GM12865 (cell line): ENCODE results near the gene F11R.

Experiments used
- DNase-seq: peaks from one replicate; pipeline ENCODE4 v3.0.0; 2010; ENCODE audit warnings: low read depth
- H3K4me3 ChIP-seq: 2 replicates; pipeline ENCODE4 v1.5.1; 2011; ENCODE audit warnings: mild to moderate bottlenecking, low read depth, low read length, control low read depth
- CTCF ChIP-seq: IDR thresholded peaks from 2 replicates; pipeline ENCODE4 v1.5.1; 2011; ENCODE audit warnings: low read length, control low read depth, low read depth, inconsistent platforms; ENCODE audit not compliant: insufficient read depth; ENCODE audit errors: missing control alignments

Gene F11R

DNA sequence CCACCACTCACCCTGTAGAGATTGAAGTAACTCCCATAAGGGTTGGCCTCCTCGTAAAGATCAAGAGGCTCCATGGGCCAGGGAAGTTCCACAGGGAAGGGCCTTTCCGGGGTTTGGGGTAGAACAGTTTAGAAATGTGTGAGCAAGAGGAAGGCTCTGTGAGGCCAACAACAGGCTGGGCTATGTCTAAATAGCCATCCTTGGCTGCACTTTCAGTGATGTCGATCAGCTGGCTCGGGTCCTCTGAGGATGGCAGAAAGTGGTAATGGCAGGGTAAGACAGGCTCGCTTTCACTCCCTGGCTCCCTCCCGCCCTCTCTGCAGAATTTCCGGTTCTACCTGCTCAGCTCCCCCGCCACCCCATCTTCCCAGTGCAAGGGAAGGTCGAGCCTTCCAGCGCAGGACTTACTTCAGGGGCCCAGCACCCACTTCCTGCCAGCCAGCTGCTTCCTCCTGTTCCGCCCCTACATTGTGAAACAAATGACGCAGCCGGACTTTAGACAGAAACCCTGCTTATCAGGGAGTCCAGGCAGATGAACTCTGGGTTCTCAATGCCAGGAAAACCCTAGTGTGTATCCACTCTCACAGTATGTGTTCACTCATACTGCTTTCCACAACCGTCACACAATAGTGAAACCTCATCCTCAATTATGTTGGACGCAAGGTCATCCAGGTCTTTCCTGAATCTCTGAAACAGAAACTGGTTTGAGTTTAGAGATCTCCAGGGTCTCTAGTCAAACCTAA is 7.3 kb downstream of the F11R start:
- peak; percentile 95 for DNase-seq
- no peak for TF ChIP-seq CTCF
- peak overlapping the region; percentile 62 for H3K4me3 ChIP-seq

DNA sequence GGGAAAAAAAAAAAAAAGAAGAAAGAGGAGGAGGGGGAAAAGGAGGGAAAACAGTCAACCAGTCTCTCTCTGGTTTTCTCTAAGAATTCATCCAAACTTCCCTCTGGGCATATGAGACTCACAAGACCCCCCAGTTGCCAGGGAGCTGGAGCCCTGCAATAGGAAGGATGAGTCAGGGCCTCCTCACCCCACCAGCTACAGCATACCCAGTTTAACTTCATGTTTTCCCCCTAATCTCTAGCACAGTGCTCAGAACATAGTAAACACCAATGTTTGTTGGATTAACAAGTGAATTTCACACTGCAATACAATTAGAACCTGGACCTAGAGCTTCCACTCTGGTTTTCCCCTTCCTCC is 7.8 kb downstream of the F11R start:
- H3K4me3 ChIP-seq: peak overlapping the region; percentile 62
- no peak for TF ChIP-seq CTCF
- no peak for DNase-seq

DNA sequence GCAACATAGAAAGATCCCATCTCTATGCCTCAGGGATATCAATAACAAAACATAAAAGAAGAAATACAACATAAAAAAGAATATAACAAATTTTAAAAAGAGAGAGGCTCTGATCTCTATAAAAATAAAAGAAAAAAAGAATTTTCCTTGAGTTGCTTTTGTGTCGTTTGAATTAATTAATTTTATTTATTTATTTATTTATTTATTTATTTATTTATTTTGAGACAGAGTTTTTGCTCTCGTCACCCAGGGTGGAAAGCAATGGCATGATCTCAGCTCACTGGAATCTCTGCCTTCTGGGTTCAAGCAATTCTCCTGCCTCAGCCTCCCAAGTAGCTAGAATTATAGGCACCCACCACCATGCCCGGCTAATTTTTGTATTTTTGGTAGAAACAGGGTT is 8.5 kb downstream of the F11R start:
- TF ChIP-seq CTCF: no peak
- H3K4me3 ChIP-seq: no peak overlapping the region
- no peak for DNase-seq

GRCh38 chr1:161009602-161010211 is 11.2 kb downstream of the F11R start:
- no peak for DNase-seq
- TF ChIP-seq CTCF: no peak

DNA sequence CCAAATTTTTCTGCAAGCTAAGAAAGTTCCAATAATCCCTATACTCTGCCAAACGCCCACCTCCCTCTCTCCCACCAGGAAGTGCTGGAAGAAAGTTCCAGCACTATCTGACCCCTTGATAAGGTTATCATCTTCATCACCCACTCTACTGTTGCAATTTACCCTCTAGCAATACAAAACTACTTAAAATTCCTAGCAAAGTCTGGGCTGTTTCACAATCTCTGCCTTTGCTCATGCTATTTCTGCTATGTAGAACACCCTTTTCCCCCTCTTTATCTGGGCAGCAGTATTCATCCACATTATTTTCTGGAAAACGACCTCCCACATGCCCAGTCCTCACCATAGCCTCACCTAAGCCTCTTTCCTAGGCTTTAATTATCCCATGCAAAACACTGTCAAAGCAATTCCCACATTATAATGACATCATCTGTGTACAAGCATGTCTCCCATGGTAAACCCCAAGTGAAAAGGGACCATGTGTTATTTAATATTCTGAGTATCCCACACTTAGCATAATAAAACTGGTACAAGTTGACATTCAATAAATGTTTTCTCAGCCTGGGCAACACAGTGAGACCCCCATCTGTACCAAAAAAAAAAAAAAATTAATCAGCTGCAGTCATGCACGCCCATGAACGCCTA is 12.0 kb downstream of the F11R start:
- no peak for TF ChIP-seq CTCF
- H3K4me3 ChIP-seq: no peak overlapping the region
- DNase-seq: no peak

More at GRCh38 chr1:161009602-161010211, 11.2 kb downstream of the F11R start:
- H3K4me3 ChIP-seq: no peak overlapping the region

DNA sequence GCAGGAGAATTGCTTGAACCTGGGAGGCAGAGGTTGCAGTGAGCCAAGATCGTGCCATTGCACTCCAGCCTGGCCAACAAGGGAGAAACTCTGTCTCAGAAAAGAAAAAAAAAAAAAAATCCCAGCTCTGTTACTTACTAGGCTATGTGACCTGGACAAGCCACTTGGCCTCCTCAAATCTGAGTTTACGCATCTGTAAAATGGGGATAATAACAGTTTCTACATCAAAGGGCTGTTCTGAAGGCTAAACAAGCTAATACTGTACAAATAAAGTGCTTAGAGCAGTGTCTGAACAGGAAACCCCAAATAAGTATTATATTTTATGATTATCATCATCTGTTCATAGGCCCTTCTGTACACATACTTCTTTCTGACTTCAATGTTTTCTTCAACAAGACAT is 13.6 kb downstream of the F11R start:
- DNase-seq: no peak
- no peak overlapping the region for H3K4me3 ChIP-seq
- TF ChIP-seq CTCF: no peak
